ENCODE data around the gene PLEKHA7.
A peak's percentile ranks its signal among the peaks of the same experiment; 100 is the strongest.

PLEKHA7 gene

DNA sequence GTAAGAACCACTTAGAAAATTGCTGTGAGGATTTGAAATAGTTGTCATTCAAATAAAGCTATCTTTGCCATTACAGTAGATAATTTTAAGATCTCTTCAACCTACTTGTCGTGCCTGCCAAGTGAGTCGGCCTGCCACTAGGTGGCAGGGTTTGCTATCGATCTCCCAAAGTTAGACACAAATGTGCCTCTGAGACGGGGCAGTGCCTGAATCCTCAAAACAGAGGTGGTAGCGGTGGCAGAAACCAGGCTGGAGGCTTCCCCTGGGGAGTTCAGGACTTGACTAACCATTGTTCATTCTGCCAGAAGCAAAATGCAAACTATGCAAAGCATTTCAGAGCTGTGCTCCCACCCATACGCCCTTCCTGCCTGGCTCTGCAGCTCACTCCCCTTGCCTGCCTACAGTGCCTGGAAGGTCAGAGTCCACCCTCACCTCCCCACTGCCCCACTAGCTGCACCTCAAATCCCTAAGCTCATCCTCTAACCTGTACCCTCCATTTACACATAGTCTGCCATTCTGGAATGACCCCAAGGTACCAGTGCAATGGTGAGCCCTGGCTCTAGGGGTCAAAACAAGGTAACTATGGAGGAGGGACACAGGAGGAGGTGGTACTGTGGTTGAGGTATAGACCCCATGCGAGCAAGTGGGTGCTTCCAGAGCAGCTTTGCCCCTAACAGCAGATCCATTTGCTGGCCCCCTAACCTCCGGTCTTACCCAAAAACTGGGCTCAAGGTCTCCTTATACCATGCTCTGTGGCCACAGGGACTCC is 193.7 kb downstream of the PLEKHA7 start:
- TF ChIP-seq, protein P1, sequence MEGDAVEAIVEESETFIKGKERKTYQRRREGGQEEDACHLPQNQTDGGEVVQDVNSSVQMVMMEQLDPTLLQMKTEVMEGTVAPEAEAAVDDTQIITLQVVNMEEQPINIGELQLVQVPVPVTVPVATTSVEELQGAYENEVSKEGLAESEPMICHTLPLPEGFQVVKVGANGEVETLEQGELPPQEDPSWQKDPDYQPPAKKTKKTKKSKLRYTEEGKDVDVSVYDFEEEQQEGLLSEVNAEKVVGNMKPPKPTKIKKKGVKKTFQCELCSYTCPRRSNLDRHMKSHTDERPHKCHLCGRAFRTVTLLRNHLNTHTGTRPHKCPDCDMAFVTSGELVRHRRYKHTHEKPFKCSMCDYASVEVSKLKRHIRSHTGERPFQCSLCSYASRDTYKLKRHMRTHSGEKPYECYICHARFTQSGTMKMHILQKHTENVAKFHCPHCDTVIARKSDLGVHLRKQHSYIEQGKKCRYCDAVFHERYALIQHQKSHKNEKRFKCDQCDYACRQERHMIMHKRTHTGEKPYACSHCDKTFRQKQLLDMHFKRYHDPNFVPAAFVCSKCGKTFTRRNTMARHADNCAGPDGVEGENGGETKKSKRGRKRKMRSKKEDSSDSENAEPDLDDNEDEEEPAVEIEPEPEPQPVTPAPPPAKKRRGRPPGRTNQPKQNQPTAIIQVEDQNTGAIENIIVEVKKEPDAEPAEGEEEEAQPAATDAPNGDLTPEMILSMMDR (IDR thresholded peaks at IDR 0.05; ENCODE audit: low read depth, low read length) = peak; percentile 93
- peak; percentile 45 for DNase-seq (ENCODE audit: extremely low read depth, low read depth)

DNA sequence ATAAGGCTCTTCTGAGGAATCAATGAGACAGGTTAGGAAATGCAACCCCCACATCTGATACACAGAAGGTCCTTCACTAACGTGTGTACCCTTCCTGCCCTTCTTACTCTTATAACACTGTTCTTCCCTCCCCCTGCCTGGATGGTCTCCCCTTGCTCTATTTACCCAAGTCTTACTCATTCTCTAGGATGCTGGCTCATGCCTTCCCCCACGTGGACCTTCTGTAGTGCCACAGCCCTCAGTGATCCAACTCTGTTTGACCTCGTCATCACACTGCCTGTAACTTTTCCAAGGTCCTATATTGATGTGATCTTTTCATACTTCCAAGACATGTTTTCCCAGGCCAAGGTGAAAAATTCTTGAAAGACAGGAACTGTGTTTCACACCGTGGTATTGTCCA is 195.9 kb downstream of the PLEKHA7 start:
- DNase-seq (ENCODE audit: extremely low read depth, low read depth) = no peak
- TF ChIP-seq, protein P1 (IDR thresholded peaks at IDR 0.05; ENCODE audit: low read depth, low read length) = no peak

DNA sequence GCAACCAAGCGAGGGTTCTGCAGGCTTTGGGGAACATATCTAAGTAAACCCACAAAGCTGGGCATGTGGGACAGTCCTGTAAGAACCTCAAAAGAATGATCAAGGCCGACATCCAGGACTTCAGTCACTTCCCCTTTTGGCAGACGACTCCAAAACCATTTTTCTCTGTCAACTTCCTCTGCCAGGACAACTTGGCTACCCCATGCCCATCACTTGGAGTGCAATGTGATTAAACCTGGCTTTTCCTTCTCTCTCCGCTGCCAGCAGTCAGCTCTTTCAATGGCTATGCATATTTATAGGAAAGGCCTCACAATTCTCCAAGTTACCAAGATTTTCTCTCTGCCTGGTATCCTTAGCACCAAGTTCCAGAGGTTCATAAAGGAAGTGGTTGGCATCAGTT is 196.9 kb downstream of the PLEKHA7 start:
- no peak for DNase-seq (ENCODE audit: extremely low read depth, low read depth)
- TF ChIP-seq, protein P1 (IDR thresholded peaks at IDR 0.05; ENCODE audit: low read depth, low read length) = no peak

DNA sequence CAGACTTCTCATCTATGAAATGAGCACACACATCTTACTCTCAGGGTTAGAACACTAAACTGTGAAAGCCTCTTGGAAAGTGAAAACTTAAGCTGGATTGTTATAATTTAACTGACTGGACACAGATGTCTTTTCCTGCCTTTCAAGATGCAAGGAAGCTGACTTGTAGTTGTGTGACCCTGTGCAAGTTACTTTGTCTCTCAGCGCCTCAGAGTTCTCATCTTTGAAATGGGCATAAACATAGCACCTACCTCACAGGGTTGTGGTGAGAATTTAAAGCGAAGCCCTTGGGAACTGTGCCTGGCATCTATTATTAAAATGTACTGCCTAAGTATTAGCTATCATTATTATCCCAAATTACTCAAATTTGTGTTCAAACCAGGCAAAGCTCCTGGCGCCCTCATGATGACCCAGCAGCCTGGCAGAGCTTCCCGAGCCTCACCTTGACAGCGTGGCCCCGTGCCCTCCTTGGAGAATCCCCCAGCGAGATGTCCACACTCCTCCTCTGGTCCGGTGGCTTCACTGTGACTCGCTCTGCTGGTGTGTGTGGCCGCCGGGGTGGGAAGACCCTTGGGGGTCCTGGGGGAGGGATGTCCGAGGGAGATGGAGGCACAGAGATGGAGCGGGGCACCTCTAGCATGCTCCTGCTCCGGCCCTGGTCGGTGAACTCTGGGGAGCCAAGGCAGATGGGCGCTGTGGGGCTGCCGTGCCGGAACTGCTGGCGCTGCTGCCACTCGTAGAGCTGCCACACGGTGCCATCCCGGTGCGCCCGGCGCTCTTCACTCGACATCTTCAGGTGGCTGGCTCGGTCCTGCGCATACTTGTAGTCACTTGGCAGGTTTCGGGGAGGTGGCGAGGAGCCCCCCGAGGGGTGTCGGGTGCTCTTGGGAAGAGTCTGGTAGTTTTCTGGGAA is 197.6 kb downstream of the PLEKHA7 start:
- TF ChIP-seq, protein P1 (IDR thresholded peaks at IDR 0.05; ENCODE audit: low read depth, low read length) = no peak
- DNase-seq (ENCODE audit: extremely low read depth, low read depth) = no peak

DNA sequence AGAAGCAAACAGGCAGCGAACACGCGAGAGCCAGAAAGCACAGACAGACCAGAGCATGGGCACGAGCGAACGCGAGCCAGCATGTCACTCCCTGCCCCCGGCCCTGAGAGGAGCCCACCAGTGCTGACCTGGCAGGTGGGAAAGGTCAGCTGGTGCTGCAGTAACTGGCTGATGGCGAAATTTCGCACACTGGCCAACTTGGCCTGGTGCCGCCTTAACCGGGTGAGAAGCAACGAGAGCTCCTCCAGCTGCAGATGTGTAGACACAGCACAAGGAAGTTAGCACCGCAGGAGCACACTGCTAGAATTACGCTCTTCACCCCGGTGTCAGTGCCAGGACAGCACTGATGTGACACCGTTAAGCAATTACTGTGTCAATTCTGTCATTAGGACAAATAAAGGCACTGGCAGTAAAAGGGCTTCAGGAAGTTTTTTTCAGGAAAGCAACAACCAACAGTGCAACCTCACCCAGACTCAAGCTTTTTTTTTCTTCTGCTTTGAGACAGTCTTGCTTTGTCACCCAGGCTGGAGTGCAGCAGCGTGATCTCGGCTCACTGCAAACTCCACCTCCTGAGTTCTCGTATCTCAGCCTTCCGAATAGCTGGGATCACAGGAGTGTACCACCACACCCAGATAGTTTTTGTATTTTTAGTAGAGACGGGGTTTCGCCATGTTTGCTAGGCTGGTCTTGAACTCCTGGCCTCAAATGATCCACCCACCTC is 199.0 kb downstream of the PLEKHA7 start:
- TF ChIP-seq, protein P1 (IDR thresholded peaks at IDR 0.05; ENCODE audit: low read depth, low read length) = no peak
- no peak for DNase-seq (ENCODE audit: extremely low read depth, low read depth)

DNA sequence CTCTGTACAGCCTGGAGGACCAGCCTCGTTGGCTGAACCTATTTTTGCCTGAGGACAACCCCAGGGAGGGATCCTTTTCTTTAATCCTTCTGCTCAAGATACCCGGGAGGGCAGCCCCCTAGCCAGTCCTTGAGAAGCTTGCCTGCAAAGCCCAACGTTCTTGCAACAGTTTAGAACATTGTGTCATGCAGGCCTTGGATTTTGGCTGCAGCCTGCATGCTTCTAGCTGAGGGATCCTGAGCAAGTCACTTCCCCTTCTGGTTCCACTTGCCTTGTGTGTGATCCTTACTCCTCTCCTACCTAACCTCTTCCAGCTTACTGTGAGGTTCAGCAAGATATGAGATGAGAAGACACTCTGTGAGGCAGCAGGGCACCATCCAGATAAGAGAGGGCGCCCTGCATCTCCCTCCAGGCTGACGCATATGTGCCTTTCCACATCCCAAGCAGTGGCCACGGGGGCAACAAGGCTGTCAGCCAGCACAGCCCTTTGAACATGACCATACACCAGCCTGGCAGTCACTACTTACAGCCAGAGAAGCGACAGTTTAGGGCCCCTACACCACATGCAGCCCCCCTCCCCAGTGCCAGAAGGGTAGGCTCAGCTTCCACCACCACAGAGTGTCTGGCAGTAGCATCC is 199.7 kb downstream of the PLEKHA7 start:
- no peak for DNase-seq (ENCODE audit: extremely low read depth, low read depth)
- TF ChIP-seq, protein P1 (IDR thresholded peaks at IDR 0.05; ENCODE audit: low read depth, low read length) = no peak
